ENCODE measurements around the gene KCNMB2.

KCNMB2 gene

DNA sequence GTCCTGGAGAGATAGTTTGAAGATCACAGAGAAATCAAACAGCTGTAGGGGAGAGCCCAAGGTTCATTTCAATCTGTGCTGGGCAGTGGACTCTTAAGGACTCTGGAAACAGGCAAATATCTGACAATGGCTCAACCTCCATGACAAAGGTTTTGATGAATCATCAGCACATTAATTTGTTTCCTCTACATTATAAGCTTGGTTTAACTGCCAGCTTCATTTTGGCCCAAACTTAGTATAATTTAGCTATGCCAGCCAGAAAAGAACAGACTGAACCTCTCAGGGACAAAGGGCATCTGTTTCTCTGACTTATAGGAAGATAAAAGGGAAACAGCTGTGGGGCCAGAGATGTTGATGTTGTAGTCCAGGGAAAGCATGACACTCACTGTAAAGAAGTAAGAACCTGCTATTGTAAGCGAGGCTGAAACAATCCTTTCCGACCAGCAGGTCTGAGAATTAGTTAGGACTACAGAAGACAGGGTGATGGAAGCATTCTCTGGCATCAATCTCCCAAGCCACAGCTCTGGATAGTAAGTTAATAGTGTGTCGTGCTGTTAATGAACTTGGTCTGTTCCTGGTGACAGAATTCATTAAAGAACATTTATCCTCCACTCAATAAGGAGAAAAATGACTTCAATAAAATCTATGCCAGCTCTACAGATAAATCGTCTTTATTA is 110.1 kb downstream of the KCNMB2 start:
- no peaks in the 10 kb centered on the region for H3K27me3 ChIP-seq (ENCODE audit: control insufficient read depth in 1 of 2, insufficient read depth in 2 of 2, low read length in 2 of 2)
- H3K27ac ChIP-seq (ENCODE audit: low read length) = no peak overlapping the region
- H3K9me3 ChIP-seq (ENCODE audit: control insufficient read depth in 2 of 2, low read length in 2 of 2) = no peaks in the 10 kb centered on the region
- no peaks in the 10 kb centered on the region for H3K4me1 ChIP-seq (ENCODE audit: control insufficient read depth, insufficient read depth, low read length)
- H3K9ac ChIP-seq (ENCODE audit: low read length in 2 of 2) = no peak overlapping the region
- H3K4me3 ChIP-seq (ENCODE audit: low read length in 2 of 2) = no peak overlapping the region
- H3K36me3 ChIP-seq (ENCODE audit: control insufficient read depth in 2 of 2, insufficient read depth in 2 of 2, low read length in 2 of 2) = no peaks in the 10 kb centered on the region

- no peak overlapping the region for H3K27ac ChIP-seq (ENCODE audit: low read length)
- no peak overlapping the region for H3K9ac ChIP-seq (ENCODE audit: low read length in 2 of 2)
- no peak overlapping the region for H3K4me3 ChIP-seq (ENCODE audit: low read length in 2 of 2)
Observed at GRCh38 chr3:178655488-178655887, 119.3 kb downstream of the KCNMB2 start.

DNA sequence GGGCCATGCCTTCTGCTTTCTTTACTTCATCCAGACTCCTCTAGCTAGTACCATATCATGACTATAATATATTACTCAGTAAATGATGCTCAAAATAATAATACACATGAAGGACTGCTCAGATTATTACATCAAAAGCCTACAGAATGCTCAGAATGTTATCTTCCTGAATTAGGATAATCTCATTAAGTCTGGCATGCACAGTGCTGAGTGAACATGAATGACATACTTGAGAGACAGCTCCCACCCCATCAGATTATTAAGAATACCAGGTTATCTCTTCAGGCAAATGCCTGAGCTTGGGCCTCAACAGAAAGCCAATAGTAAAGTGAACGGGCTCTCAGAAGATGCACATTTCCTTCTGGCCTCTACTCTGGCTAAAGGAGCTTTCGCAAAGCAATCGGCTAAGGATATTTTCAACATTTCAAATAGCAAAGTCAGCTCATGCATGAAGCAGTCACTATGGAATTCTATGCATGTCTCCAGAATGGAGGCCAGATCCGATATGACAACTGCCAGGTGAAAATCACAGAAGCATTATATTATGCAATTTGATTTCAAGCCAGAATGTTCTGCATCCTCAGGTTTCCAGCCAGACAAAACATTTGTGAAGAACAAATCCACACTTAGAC is 122.6 kb downstream of the KCNMB2 start:
- Histone ChIP-seq H3K27me3 (ENCODE audit: control insufficient read depth in 1 of 2, insufficient read depth in 2 of 2, low read length in 2 of 2) (no peaks in the 10 kb centered on the region), H3K36me3 (ENCODE audit: control insufficient read depth in 2 of 2, insufficient read depth in 2 of 2, low read length in 2 of 2) (no peaks in the 10 kb centered on the region), H3K4me3 (ENCODE audit: low read length in 2 of 2) (no peak overlapping the region), H3K9ac (ENCODE audit: low read length in 2 of 2) (no peak overlapping the region), H3K4me1 (ENCODE audit: control insufficient read depth, insufficient read depth, low read length) (no peaks in the 10 kb centered on the region), H3K9me3 (ENCODE audit: control insufficient read depth in 2 of 2, low read length in 2 of 2) (no peaks in the 10 kb centered on the region), H3K27ac (ENCODE audit: low read length) (no peak overlapping the region)

More at GRCh38 chr3:178655488-178655887, 119.3 kb downstream of the KCNMB2 start:
- no peaks in the 10 kb centered on the region for H3K36me3 ChIP-seq (ENCODE audit: control insufficient read depth in 2 of 2, insufficient read depth in 2 of 2, low read length in 2 of 2)
- no peaks in the 10 kb centered on the region for H3K4me1 ChIP-seq (ENCODE audit: control insufficient read depth, insufficient read depth, low read length)
- no peaks in the 10 kb centered on the region for H3K27me3 ChIP-seq (ENCODE audit: control insufficient read depth in 1 of 2, insufficient read depth in 2 of 2, low read length in 2 of 2)
- H3K9me3 ChIP-seq (ENCODE audit: control insufficient read depth in 2 of 2, low read length in 2 of 2) = no peaks in the 10 kb centered on the region

DNA sequence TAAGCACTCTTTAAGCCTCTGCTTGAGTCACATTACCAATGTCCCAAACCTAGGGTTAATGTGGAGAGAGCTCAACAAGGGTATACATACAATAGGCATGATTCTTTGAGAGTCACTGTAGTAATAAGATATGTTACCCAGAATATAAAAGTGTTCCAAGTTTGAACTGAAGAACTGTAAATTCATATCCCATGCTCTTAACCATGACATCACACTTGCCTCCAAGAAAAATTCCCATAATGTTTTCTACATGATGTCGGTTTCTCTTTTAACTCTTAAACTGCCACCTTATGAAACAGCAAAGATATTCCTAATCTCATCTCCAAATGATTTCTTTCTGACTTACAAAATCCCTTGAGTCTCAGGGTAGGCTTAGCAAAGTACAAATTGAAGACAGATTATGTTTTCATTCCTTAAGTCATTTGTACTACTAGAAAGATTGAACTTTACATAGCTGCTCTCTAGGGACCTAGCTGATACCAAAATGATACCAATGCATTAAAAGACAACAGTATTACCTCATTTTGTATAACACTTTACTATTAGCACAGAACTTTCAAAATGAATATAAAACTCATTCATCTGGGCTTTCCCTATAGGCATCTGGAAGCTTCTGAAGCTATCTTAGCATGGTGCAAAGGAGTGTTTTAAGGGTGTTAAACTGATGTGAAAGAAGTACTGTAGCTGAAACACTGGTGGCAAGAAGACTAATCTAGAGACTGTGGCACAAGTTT is 127.1 kb downstream of the KCNMB2 start:
- H3K27ac ChIP-seq (ENCODE audit: low read length) = no peak overlapping the region
- H3K9ac ChIP-seq (ENCODE audit: low read length in 2 of 2) = no peak overlapping the region
- H3K36me3 ChIP-seq (ENCODE audit: control insufficient read depth in 2 of 2, insufficient read depth in 2 of 2, low read length in 2 of 2) = no peaks in the 10 kb centered on the region
- H3K4me3 ChIP-seq (ENCODE audit: low read length in 2 of 2) = no peak overlapping the region
- no peaks in the 10 kb centered on the region for H3K9me3 ChIP-seq (ENCODE audit: control insufficient read depth in 2 of 2, low read length in 2 of 2)
- H3K27me3 ChIP-seq (ENCODE audit: control insufficient read depth in 1 of 2, insufficient read depth in 2 of 2, low read length in 2 of 2) = no peaks in the 10 kb centered on the region
- no peaks in the 10 kb centered on the region for H3K4me1 ChIP-seq (ENCODE audit: control insufficient read depth, insufficient read depth, low read length)

DNA sequence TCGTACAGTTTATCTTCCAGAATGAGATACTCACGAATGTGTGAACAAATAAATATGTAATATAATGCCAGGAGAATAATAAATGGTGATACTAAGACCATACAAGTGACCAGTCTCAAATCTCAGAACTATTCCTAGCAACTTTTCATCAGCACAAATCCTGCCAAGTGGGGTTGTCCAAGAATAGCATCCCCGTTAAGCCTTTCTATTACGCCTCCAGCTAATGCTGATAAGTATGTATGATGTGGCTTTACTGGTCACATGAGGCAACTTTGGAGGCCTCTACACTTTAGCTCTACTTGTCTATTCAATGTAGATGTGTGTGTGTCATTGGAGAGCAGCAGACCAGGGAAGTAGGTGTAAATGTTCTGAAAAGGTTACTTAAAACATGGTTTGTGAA is 129.5 kb downstream of the KCNMB2 start:
- no peaks in the 10 kb centered on the region for H3K9me3 ChIP-seq (ENCODE audit: control insufficient read depth in 2 of 2, low read length in 2 of 2)
- no peak overlapping the region for H3K27ac ChIP-seq (ENCODE audit: low read length)
- H3K4me1 ChIP-seq (ENCODE audit: control insufficient read depth, insufficient read depth, low read length) = no peaks in the 10 kb centered on the region
- no peaks in the 10 kb centered on the region for H3K36me3 ChIP-seq (ENCODE audit: control insufficient read depth in 2 of 2, insufficient read depth in 2 of 2, low read length in 2 of 2)
- no peaks in the 10 kb centered on the region for H3K27me3 ChIP-seq (ENCODE audit: control insufficient read depth in 1 of 2, insufficient read depth in 2 of 2, low read length in 2 of 2)
- H3K4me3 ChIP-seq (ENCODE audit: low read length in 2 of 2) = no peak overlapping the region
- no peak overlapping the region for H3K9ac ChIP-seq (ENCODE audit: low read length in 2 of 2)

DNA sequence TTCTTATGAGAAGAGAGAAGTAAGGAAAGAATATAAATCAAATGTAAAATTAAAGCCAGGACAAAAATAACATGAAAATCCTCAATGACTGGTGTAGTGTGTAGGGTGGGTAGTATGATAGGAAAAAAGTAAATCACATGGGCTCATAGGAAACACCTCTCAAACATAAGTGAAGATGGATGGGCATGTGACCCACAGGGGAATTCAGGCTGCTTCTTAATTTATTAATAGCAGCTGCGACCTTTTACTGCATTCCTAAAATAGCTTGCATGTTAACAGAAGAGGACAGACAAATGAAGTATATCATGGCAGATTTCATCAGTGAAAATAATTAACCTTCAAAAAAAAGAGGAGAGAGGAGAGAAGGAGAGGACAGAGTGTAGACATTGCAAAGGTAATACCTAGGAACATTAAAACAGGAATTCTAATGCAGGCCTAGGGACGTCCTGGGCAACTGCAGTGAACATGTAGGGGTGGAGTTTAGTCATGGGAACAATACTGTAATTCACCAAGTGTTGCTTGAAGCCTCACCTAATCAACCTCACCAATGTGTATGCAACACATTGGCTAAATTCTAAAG is 132.9 kb downstream of the KCNMB2 start:
- H3K27ac ChIP-seq (ENCODE audit: low read length) = no peak overlapping the region
- H3K9ac ChIP-seq (ENCODE audit: low read length in 2 of 2) = no peak overlapping the region
- no peaks in the 10 kb centered on the region for H3K27me3 ChIP-seq (ENCODE audit: control insufficient read depth in 1 of 2, insufficient read depth in 2 of 2, low read length in 2 of 2)
- H3K4me1 ChIP-seq (ENCODE audit: control insufficient read depth, insufficient read depth, low read length) = no peaks in the 10 kb centered on the region
- no peaks in the 10 kb centered on the region for H3K9me3 ChIP-seq (ENCODE audit: control insufficient read depth in 2 of 2, low read length in 2 of 2)
- no peak overlapping the region for H3K4me3 ChIP-seq (ENCODE audit: low read length in 2 of 2)
- no peaks in the 10 kb centered on the region for H3K36me3 ChIP-seq (ENCODE audit: control insufficient read depth in 2 of 2, insufficient read depth in 2 of 2, low read length in 2 of 2)

DNA sequence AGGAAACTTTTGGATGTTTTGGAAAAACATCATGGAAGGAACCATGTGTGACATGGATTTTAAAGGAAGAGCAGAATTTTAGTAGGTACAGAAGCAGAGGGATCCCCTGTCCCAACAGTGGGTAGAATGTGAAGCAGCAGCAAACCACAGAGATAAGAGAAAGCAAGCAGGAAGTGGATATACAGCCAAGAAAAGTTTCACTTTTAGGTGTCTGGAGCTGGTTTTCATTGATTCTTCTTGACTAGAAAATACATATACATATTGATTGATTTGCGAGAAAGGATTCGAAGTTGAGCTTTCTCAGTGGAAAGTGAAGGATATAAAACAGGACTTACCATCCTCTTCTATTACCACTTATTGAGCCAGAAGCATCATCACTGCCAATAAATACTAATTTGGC is 133.5 kb downstream of the KCNMB2 start:
- no peak overlapping the region for H3K4me3 ChIP-seq (ENCODE audit: low read length in 2 of 2)
- no peaks in the 10 kb centered on the region for H3K36me3 ChIP-seq (ENCODE audit: control insufficient read depth in 2 of 2, insufficient read depth in 2 of 2, low read length in 2 of 2)
- H3K9me3 ChIP-seq (ENCODE audit: control insufficient read depth in 2 of 2, low read length in 2 of 2) = no peaks in the 10 kb centered on the region
- no peak overlapping the region for H3K27ac ChIP-seq (ENCODE audit: low read length)
- H3K27me3 ChIP-seq (ENCODE audit: control insufficient read depth in 1 of 2, insufficient read depth in 2 of 2, low read length in 2 of 2) = no peaks in the 10 kb centered on the region
- H3K9ac ChIP-seq (ENCODE audit: low read length in 2 of 2) = no peak overlapping the region
- H3K4me1 ChIP-seq (ENCODE audit: control insufficient read depth, insufficient read depth, low read length) = no peaks in the 10 kb centered on the region

GRCh38 chr3:178671377-178671776 is 135.1 kb downstream of the KCNMB2 start:
- H3K27ac ChIP-seq (ENCODE audit: low read length) = no peak overlapping the region
- H3K9me3 ChIP-seq (ENCODE audit: control insufficient read depth in 2 of 2, low read length in 2 of 2) = no peaks in the 10 kb centered on the region
- no peak overlapping the region for H3K4me3 ChIP-seq (ENCODE audit: low read length in 2 of 2)
- no peaks in the 10 kb centered on the region for H3K27me3 ChIP-seq (ENCODE audit: control insufficient read depth in 1 of 2, insufficient read depth in 2 of 2, low read length in 2 of 2)
- H3K9ac ChIP-seq (ENCODE audit: low read length in 2 of 2) = no peak overlapping the region
- no peaks in the 10 kb centered on the region for H3K36me3 ChIP-seq (ENCODE audit: control insufficient read depth in 2 of 2, insufficient read depth in 2 of 2, low read length in 2 of 2)
- H3K4me1 ChIP-seq (ENCODE audit: control insufficient read depth, insufficient read depth, low read length) = no peaks in the 10 kb centered on the region

GRCh38 chr3:178671791-178672190 is 135.6 kb downstream of the KCNMB2 start:
- no peaks in the 10 kb centered on the region for H3K4me1 ChIP-seq (ENCODE audit: control insufficient read depth, insufficient read depth, low read length)
- H3K9ac ChIP-seq (ENCODE audit: low read length in 2 of 2) = no peak overlapping the region
- H3K27me3 ChIP-seq (ENCODE audit: control insufficient read depth in 1 of 2, insufficient read depth in 2 of 2, low read length in 2 of 2) = no peaks in the 10 kb centered on the region
- H3K27ac ChIP-seq (ENCODE audit: low read length) = no peak overlapping the region
- H3K9me3 ChIP-seq (ENCODE audit: control insufficient read depth in 2 of 2, low read length in 2 of 2) = no peaks in the 10 kb centered on the region
- H3K36me3 ChIP-seq (ENCODE audit: control insufficient read depth in 2 of 2, insufficient read depth in 2 of 2, low read length in 2 of 2) = no peaks in the 10 kb centered on the region
- H3K4me3 ChIP-seq (ENCODE audit: low read length in 2 of 2) = no peak overlapping the region

GRCh38 chr3:178672275-178672674 is 136.0 kb downstream of the KCNMB2 start:
- Histone ChIP-seq H3K36me3 (ENCODE audit: control insufficient read depth in 2 of 2, insufficient read depth in 2 of 2, low read length in 2 of 2) (no peaks in the 10 kb centered on the region), H3K9me3 (ENCODE audit: control insufficient read depth in 2 of 2, low read length in 2 of 2) (no peaks in the 10 kb centered on the region), H3K27me3 (ENCODE audit: control insufficient read depth in 1 of 2, insufficient read depth in 2 of 2, low read length in 2 of 2) (no peaks in the 10 kb centered on the region), H3K4me1 (ENCODE audit: control insufficient read depth, insufficient read depth, low read length) (no peaks in the 10 kb centered on the region), H3K9ac (ENCODE audit: low read length in 2 of 2) (no peak overlapping the region), H3K4me3 (ENCODE audit: low read length in 2 of 2) (no peak overlapping the region), H3K27ac (ENCODE audit: low read length) (no peak overlapping the region)

Measured in stomach smooth muscle (tissue), 2 donors.